Fibroblast of pulmonary artery (primary cell): Measurements from ENCODE around the gene SEC24B.
"Not testable (repeated sequence)": the region's sequence is repeated elsewhere in the genome, so short reads cannot be mapped to it uniquely, and the experiment has no call there.

Source experiments
- DNase-seq: peaks from one replicate; pipeline ENCODE4 v3.0.0-alpha.2; 2010; ENCODE audit warnings: low read depth
- H3K4me3 ChIP-seq: replicated peaks from 2 replicates; pipeline ENCODE4 v1.5.1; 2011; ENCODE audit warnings: low read depth, mild to moderate bottlenecking, control low read depth, low read length, moderate library complexity
- CTCF ChIP-seq: IDR thresholded peaks from 2 replicates; pipeline ENCODE4 v1.5.1; 2011; ENCODE audit warnings: mild to moderate bottlenecking, control low read depth, low read length, inconsistent platforms; ENCODE audit errors: missing control alignments

The SEC24B gene

GRCh38 chr4:109496875-109497274, 63.3 kb downstream of the SEC24B start:
- no peak overlapping the region for H3K4me3 ChIP-seq
- DNase-seq: peak; percentile 7
- TF ChIP-seq CTCF: no peak

- DNase-seq: no peak
- no peak for TF ChIP-seq CTCF
- no peak overlapping the region for H3K4me3 ChIP-seq
Measured at GRCh38 chr4:109497511-109497910, 63.9 kb downstream of the SEC24B start.

- no peak for TF ChIP-seq CTCF
- H3K4me3 ChIP-seq: no peak overlapping the region
- DNase-seq: no peak
Measured at GRCh38 chr4:109499513-109499912, 65.9 kb downstream of the SEC24B start.

GRCh38 chr4:109506890-109507289, 73.3 kb downstream of the SEC24B start:
- no peak for DNase-seq
- H3K4me3 ChIP-seq: no peak overlapping the region
- no peak for TF ChIP-seq CTCF

- H3K4me3 ChIP-seq: no peak overlapping the region
- DNase-seq: no peak
- TF ChIP-seq CTCF: no peak
Measured at GRCh38 chr4:109510687-109511086, 77.1 kb downstream of the SEC24B start.

- no peak overlapping the region for H3K4me3 ChIP-seq
- TF ChIP-seq CTCF: no peak
- no peak for DNase-seq
Measured at GRCh38 chr4:109511414-109511813, 77.8 kb downstream of the SEC24B start.

DNA sequence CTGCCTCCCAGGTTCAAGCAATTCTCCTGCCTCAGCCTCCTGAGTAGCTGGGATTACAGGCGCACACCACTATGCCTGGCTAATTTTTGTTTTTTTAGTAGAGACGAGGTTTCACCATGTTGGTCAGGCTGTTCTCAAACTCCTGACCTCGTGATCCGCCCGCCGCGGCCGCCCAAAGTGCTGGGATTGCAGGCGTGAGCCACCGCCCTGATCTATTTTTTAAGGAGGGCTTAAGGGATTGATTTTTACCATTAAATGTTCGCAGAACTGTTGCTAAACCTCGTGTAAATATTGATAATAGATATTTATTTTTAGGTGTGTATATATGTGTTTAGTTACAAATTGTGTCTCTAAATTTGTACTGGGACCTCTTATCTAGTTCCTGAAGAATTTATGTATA, 79.8 kb downstream of the SEC24B start:
- H3K4me3 ChIP-seq, DNase-seq: not testable (repeated sequence)

DNA sequence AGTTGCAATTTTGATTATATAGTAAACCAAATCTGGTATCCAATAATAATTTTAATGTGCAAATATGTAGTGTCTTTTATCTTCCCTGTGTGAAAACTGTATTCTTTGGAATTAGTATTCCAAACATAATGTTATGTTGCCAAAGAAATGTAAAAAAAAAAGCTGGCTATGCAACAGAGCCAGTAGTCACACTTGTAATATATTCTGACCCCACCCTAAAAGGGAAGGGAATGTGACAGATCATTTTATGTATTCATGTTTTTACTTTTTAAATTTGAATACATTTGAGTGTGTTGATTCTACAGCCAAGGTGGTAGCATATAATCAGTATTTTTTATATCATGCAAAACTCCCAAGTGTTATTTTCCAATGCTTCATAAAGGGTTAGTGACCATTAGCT, 98.6 kb downstream of the SEC24B start:
- H3K4me3 ChIP-seq: no peak overlapping the region
- no peak for DNase-seq
- no peak for TF ChIP-seq CTCF
